ENCODE data around the gene SLC25A29.

GRCh38 chr14:100290607-100291304 is 15.5 kb downstream of the SLC25A29 start:
- no peak for TF ChIP-seq CTCF (IDR thresholded peaks at IDR 0.05)
- TF ChIP-seq POLR2A (IDR thresholded peaks at IDR 0.05): no peak
